Hematopoietic multipotent progenitor cell treated with erythropoietin and hydrocortisone succinate and interleukin-3 and kit ligand, for 4 days (in vitro differentiated cells): ENCODE measurements around the gene VTI1A.

Experiments used
- DNase-seq: peaks from one replicate; pipeline ENCODE4 v3.0.0-alpha.2; 2015

Gene VTI1A

GRCh38 chr10:112649006-112649821, 202.2 kb downstream of the VTI1A start:
- DNase-seq = no peak

DNA sequence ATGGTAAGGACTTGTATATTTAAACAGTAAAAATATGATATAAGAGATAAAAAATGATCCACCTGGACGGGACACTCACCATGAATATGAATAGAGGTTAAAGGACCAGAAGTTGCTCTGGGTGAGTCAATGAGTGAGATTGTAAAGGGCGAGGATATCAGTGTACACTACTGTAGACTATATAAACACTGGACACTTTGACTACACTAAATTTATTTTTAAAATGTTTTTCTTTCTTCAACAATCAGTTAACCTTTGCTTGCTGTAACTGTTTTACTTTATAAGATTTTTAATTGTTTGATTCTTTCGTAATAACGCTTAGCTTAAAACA, 202.8 kb downstream of the VTI1A start:
- no peak for DNase-seq

DNA sequence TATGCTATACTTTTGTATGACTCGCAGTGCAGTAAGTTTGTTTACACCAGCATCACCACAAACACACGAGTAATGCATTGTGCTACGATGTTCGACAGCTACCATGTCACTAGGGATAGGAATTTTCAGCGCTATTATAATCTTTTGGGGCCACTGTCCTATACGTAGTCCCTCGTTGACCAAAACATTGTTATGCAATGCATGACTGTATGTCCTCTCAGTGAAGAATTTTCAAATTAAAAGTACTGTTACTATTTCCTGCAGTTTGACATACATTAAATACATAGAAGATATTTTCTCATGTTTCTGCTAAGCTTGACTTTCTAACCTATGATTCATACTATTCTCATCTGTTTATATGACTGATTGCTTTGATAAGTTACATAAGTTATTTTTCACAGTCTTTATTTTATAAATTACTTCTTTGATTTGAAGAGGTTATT, 203.6 kb downstream of the VTI1A start:
- DNase-seq = no peak

- DNase-seq = no peak
These were observed 206.2 kb downstream of the VTI1A start for GRCh38 chr10:112653215-112653614.

- no peak for DNase-seq
These were observed 206.8 kb downstream of the VTI1A start for GRCh38 chr10:112653851-112654250.

- DNase-seq = no peak
These were observed 207.8 kb downstream of the VTI1A start for GRCh38 chr10:112654794-112655193.

DNA sequence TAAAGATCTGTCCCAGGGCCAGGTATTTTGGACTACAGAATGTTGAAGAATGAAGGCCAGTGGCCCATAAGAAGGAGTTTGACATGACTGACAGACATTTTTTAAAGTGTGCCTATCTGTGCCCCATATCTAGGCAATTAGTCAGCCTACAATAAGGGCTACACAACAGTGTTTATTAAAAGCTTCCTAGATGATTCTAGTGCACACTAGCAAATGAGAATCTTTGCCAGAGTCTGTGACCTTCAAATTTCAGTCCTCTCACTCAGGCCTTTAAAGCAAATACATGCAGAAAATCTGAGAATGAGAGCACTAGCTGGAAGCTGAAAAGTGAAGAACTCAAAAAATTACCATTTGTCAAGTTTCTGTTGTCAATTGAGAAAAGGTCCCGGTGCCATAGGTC, 208.7 kb downstream of the VTI1A start:
- DNase-seq = no peak

- no peak for DNase-seq
These were observed 211.4 kb downstream of the VTI1A start for GRCh38 chr10:112658465-112658864.

- no peak for DNase-seq
These were observed 212.1 kb downstream of the VTI1A start for GRCh38 chr10:112658900-112659638.

- no peak for DNase-seq
These were observed 216.5 kb downstream of the VTI1A start for GRCh38 chr10:112663234-112664125.

GRCh38 chr10:112666094-112666493, 219.1 kb downstream of the VTI1A start:
- no peak for DNase-seq

DNA sequence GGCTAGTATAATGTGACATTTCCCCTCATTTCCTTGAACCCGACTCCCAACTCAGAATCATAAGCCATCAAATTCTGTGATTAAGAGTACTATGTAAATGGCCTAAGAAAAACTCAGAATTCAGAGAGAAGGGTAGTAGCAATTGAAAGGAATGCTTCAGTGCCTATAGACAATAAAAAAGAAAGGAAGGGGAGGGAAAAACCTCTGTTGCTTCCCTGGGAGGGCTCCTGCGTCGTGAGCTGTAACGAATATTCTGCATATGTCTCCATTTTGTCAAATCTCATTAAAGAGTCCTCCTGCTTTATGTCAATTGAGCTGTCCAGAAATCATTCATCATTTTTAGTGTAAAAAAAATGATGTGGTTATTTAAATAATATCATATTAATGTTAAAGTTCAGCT, 223.0 kb downstream of the VTI1A start:
- no peak for DNase-seq

- DNase-seq = no peak
These were observed 224.7 kb downstream of the VTI1A start for GRCh38 chr10:112671743-112672142.

GRCh38 chr10:112672706-112673105, 225.7 kb downstream of the VTI1A start:
- no peak for DNase-seq

- DNase-seq = no peak
These were observed 228.6 kb downstream of the VTI1A start for GRCh38 chr10:112675560-112676083.

DNA sequence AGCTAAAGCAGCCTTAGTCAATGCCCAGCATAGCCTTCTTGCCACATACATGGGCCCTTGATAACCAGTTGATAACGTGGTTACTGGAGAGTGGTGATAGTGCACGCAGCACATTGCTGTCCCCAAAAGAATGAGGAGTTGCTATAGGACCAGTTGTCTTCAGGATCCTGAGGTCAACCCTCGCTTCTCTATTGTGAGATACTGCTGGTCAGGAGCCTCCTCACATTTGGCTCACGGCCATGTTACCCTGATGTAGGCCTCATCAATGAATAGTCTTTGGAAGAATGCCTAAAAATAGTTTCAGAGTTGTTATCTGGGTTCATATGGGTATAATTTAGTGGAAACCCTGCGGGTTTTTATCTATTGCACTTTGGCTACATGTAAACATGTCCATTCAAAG, 230.7 kb downstream of the VTI1A start:
- peak; percentile 93 for DNase-seq

GRCh38 chr10:112678581-112678980, 231.6 kb downstream of the VTI1A start:
- DNase-seq = peak; percentile 24

GRCh38 chr10:112678987-112679386, 232.0 kb downstream of the VTI1A start:
- no peak for DNase-seq

GRCh38 chr10:112679392-112679791, 232.4 kb downstream of the VTI1A start:
- no peak for DNase-seq

DNA sequence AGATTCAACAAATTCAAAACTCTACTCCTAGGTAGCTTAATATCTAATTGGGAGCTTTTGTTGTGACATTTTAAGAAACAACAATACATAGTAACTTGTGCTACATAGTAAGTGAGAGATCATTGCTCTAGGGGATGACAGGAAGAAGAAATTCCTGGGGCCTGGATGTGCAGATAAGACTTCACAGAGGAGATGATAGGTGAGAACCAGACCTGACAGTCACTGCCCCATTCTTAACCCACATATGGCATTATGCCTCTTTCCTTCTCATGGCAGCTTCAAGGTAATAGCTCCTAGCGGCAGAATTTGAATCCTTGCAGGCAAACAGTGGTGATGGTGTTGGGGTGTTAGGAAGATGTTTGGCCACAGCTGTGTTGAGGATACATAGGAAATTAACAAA, 233.6 kb downstream of the VTI1A start:
- DNase-seq = no peak

GRCh38 chr10:112687647-112688046, 240.6 kb downstream of the VTI1A start:
- DNase-seq = peak; percentile 76

DNA sequence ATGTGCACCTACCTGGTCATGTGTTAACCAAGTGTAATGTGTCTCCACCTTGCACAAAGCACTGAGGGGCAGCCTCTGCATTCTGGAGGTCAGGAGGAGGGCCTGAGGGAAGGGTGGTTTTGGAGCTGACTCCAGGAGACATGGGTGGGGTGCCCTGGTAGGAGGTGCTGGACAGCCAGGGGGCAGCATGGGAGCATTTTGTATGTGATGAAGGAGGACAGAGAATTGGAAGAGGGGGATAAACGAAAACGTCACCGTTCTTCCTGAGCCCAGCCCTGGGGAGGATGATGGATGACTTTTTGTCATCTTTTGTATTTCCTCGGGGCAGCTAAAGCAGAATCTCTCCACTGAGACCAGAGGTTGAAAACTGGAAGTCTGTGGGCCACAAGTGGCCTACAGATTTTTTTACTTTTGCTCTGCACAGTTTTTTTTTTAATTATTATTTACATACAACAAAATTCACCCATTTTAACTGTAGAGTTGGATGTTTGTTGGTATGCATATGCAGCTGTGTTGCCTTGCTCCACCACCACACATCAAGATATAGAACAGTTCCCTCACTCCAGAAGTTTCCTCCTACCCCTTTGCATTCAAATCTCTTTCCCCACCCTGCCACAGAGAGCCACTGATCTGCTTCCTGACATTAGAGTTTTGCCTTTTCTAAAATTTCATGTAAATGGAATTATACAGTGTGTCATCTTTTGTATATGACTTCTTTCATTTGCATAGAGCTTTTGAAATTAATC, 242.5 kb downstream of the VTI1A start:
- peak; percentile 44 for DNase-seq
